DND-41 (cell line): Measurements from ENCODE around the gene DISP1.
A peak's percentile ranks its signal among the peaks of the same experiment; 100 is the strongest.

ENCODE experiments used
- ATAC-seq: fragments of 200-7000 bp; cut with Tn5 transposase; 3 replicates; pipeline ENCODE4 v1.9.1; 2021; ENCODE audit warnings: low read depth; ENCODE audit not compliant: insufficient read depth
- DNase-seq: peaks from one replicate; pipeline ENCODE4 v3.0.0-alpha.2; 2020
- H2AFZ ChIP-seq: 2 replicates; pipeline ENCODE4 v1.6.0; 2012; ENCODE audit warnings: low read depth, low read length
- H3K27ac ChIP-seq: 2 replicates; pipeline ENCODE4 v1.5.1; 2012; ENCODE audit warnings: low read length, inconsistent platforms
- H3K27me3 ChIP-seq: fragments of 200-600 bp; sonication (generic); 2 replicates; pipeline ENCODE4 v1.6.0; 2012; ENCODE audit warnings: low read length, mild to moderate bottlenecking, inconsistent platforms; ENCODE audit not compliant: insufficient read depth, poor library complexity
- H3K36me3 ChIP-seq: 2 replicates; pipeline ENCODE4 v1.5.1; 2012; ENCODE audit warnings: low read length, inconsistent platforms; ENCODE audit not compliant: insufficient read depth
- H3K4me1 ChIP-seq: 2 replicates; pipeline ENCODE4 v1.5.1; 2012; ENCODE audit warnings: mild to moderate bottlenecking, low read length; ENCODE audit not compliant: insufficient read depth
- H3K4me2 ChIP-seq: 2 replicates; pipeline ENCODE4 v1.6.0; 2012; ENCODE audit warnings: mild to moderate bottlenecking, moderate library complexity, low read length, inconsistent platforms; ENCODE audit not compliant: insufficient read depth
- H3K4me3 ChIP-seq, 2 experiments: fragments of 200-600 bp in 1 of 2; shearing (Covaris generic) in 1 of 2; 2 replicates each; pipeline ENCODE4 v1.5.1; 2012 to 2016; ENCODE audit warnings: inconsistent platforms in 2 of 2, low read length in 2 of 2, mild to moderate bottlenecking in 2 of 2, low read depth in 1 of 2, moderate library complexity in 1 of 2
- H3K79me2 ChIP-seq: 2 replicates; pipeline ENCODE4 v1.6.0; 2012; ENCODE audit warnings: low read length, inconsistent platforms; ENCODE audit not compliant: insufficient read depth
- H3K9ac ChIP-seq: 2 replicates; pipeline ENCODE4 v1.6.0; 2012; ENCODE audit warnings: low read depth, mild to moderate bottlenecking, inconsistent platforms, low read length, moderate library complexity
- H3K9me3 ChIP-seq: 2 replicates; pipeline ENCODE4 v1.5.1; 2012; ENCODE audit warnings: low read length, moderate library complexity, mild to moderate bottlenecking, inconsistent platforms; ENCODE audit not compliant: insufficient read depth, severe bottlenecking
- H4K20me1 ChIP-seq: 2 replicates; pipeline ENCODE4 v1.6.0; 2012; ENCODE audit warnings: low read length; ENCODE audit not compliant: insufficient read depth
- CTCF ChIP-seq: IDR thresholded peaks from 2 replicates; pipeline ENCODE4 v1.5.1; 2012; ENCODE audit warnings: borderline replicate concordance, low read length, moderate library complexity, mild to moderate bottlenecking; ENCODE audit not compliant: poor library complexity, severe bottlenecking; ENCODE audit errors: extremely low read depth
- EZH2 ChIP-seq: IDR thresholded peaks from 3 replicates; pipeline ENCODE4 v1.6.1; 2012; ENCODE audit warnings: borderline replicate concordance, low read depth, mild to moderate bottlenecking, moderate library complexity, low read length, inconsistent platforms; ENCODE audit not compliant: severe bottlenecking

Gene DISP1

GRCh38 chr1:222861062-222861461 lies 46.2 kb downstream of the DISP1 start:
- Histone ChIP-seq H3K4me3 (no peak overlapping the region), H3K27ac (no peak overlapping the region), H3K4me2 (no peak overlapping the region), H3K9me3 (no peaks in the 10 kb centered on the region), H3K4me1 (peaks cover 9% of the 10 kb centered on the region), H3K36me3 (no peaks in the 10 kb centered on the region), H4K20me1 (no peaks in the 10 kb centered on the region), H3K9ac (no peak overlapping the region), H3K27me3 (no peaks in the 10 kb centered on the region), H3K79me2 (no peaks in the 10 kb centered on the region; the same call in 1 of the 2 replicates), H2AFZ (no peak overlapping the region)
- DNase-seq (no peak), ATAC-seq (peak; percentile 77)
- TF ChIP-seq EZH2 = no peak
- no peak for TF ChIP-seq CTCF
